OCI-LY7 (cell line): Measurements from ENCODE around the gene PAEP. TPM values are rescaled to one million over a fixed set of nuclear protein-coding genes. Genes with fewer than 3 reads are reported as not detected.

Experiments used
- BruUV-seq: library from RNA; stranded (reverse); fragments of 400-500 nt; replicated peaks from 2 replicates; lab custom pipeline; 2021; lab: Mats Ljungman, UMichigan
- CTCF ChIA-PET: fragments of 300-600 bp; sonication (Branson Sonifier 250); formaldehyde crosslinking; loops from one replicate; lab custom pipeline; 2022; ENCODE audit warnings: antibody characterized with exemption; ENCODE audit not compliant: unreplicated experiment; lab: Charles Lee
- POLR2A ChIA-PET: fragments of 300-600 bp; sonication (Branson Sonifier 250); formaldehyde crosslinking; loops from one replicate; lab custom pipeline; 2022; ENCODE audit warnings: antibody characterized with exemption; lab: Charles Lee
- DNase-seq: peaks from one replicate; pipeline ENCODE4 v3.0.0-alpha.2; 2015; ENCODE audit warnings: low spot score
- H2AFZ ChIP-seq: fragments of 200-600 bp; sonication (generic), shearing (Covaris generic); 2 replicates; pipeline ENCODE4 v1.6.1; 2014; ENCODE audit warnings: mild to moderate bottlenecking, antibody characterized with exemption, low read length, moderate library complexity
- H3K27ac ChIP-seq: fragments of 200-600 bp; sonication (generic); 2 replicates; pipeline ENCODE4 v1.5.1; 2014; ENCODE audit warnings: mixed run types, low read depth, mild to moderate bottlenecking, moderate library complexity, low read length, inconsistent platforms; ENCODE audit not compliant: poor library complexity, severe bottlenecking
- H3K36me3 ChIP-seq: fragments of 200-600 bp; sonication (generic); 2 replicates; pipeline ENCODE4 v1.6.1; 2014; ENCODE audit warnings: mild to moderate bottlenecking, antibody characterized with exemption, low read length, moderate library complexity, mixed read lengths; ENCODE audit not compliant: insufficient read depth
- H3K4me1 ChIP-seq: fragments of 200-600 bp; sonication (generic); 2 replicates; pipeline ENCODE4 v1.5.1; 2014; ENCODE audit warnings: mild to moderate bottlenecking, low read length; ENCODE audit not compliant: insufficient read depth, poor library complexity, severe bottlenecking
- H3K4me2 ChIP-seq: fragments of 200-600 bp; sonication (generic); 2 replicates; pipeline ENCODE4 v1.6.1; 2014; ENCODE audit warnings: mild to moderate bottlenecking, low read length
- H3K4me3 ChIP-seq: fragments of 200-600 bp; sonication (generic); 2 replicates; pipeline ENCODE4 v1.5.1; 2014; ENCODE audit warnings: mild to moderate bottlenecking, low read depth, low read length; ENCODE audit not compliant: poor library complexity, severe bottlenecking
- H3K79me2 ChIP-seq: fragments of 200-600 bp; sonication (generic); 2 replicates; pipeline ENCODE4 v1.6.1; 2016; ENCODE audit warnings: low read depth, mild to moderate bottlenecking, low read length, moderate library complexity, mixed read lengths; ENCODE audit not compliant: insufficient read depth
- H3K9me2 ChIP-seq: fragments of 200-600 bp; sonication (generic); 2 replicates; pipeline ENCODE4 v1.6.1; 2016; ENCODE audit warnings: mild to moderate bottlenecking, low read length, mixed read lengths; ENCODE audit not compliant: insufficient read depth
- H3K9me3 ChIP-seq: fragments of 200-600 bp; sonication (generic); 2 replicates; pipeline ENCODE4 v1.6.1; 2014; ENCODE audit warnings: mild to moderate bottlenecking, mixed run types, low read length, mixed read lengths
- H4K20me1 ChIP-seq: fragments of 200-600 bp; sonication (generic); 2 replicates; pipeline ENCODE4 v1.6.1; 2014; ENCODE audit warnings: mild to moderate bottlenecking, antibody characterized with exemption, low read length, moderate library complexity, mixed read lengths; ENCODE audit not compliant: insufficient read depth
- CTCF ChIP-seq: fragments of 200-600 bp; sonication (generic); conservative IDR thresholded peaks from 2 replicates; pipeline ENCODE4 v1.5.1; 2014; ENCODE audit warnings: mild to moderate bottlenecking, antibody characterized with exemption, low read length, moderate library complexity, mixed read lengths
- EZH2phosphoT487 ChIP-seq: fragments of 200-600 bp; sonication (generic); IDR thresholded peaks from 2 replicates; pipeline ENCODE4 v1.6.1; 2018; ENCODE audit warnings: low read depth, borderline replicate concordance, mild to moderate bottlenecking, mixed run types, antibody characterized with exemption, low read length, moderate library complexity, mixed read lengths
- intact Hi-C: fragments of 100-400 bp; cut with micrococcal nuclease; formaldehyde crosslinking; loops from one replicate; pipeline ENCODE4 v1.10.0; 2022; ENCODE audit not compliant: unreplicated experiment
- total RNA-seq, 2 experiments: library from RNA; depleted of rRNA in 1 of 2; stranded (reverse); fragments of >200 nt in 1 of 2; shearing (Covaris generic) in 1 of 2; gene quantifications; 2 replicates each; pipeline ENCODE4 v1.2.3, GENCODE V29; 2014 to 2022

The PAEP gene
- total RNA-seq, 2 experiments from 2014 or later: not detected

- CTCF ChIA-PET: no interaction called here
- TF ChIP-seq EZH2phosphoT487 (no peak), CTCF (peak; percentile 79)
- H3K4me3 ChIP-seq: no peak overlapping the region
- H3K4me1 ChIP-seq: no peaks in the 10 kb centered on the region
- H3K9me3 ChIP-seq: no peaks in the 10 kb centered on the region
- H3K9me2 ChIP-seq: no peaks in the 10 kb centered on the region
- POLR2A ChIA-PET: no interaction called here
- no peaks in the 10 kb centered on the region for H3K79me2 ChIP-seq
- no peaks in the 10 kb centered on the region for H4K20me1 ChIP-seq
- no peak overlapping the region for H3K27ac ChIP-seq
- intact Hi-C loops: loop anchor here (5.0 kb wide), 1 partner anchor 519 kb away; no protein-coding TSS in a partner anchor
- peak; percentile 57 for DNase-seq
- no TSS peak for BruUV-seq
- H3K36me3 ChIP-seq: no peaks in the 10 kb centered on the region
- H3K4me2 ChIP-seq: no peak overlapping the region
- no peak overlapping the region for H2AFZ ChIP-seq
Observed at GRCh38 chr9:135602789-135603481, 41.4 kb downstream of the PAEP start.

GRCh38 chr9:135604437-135605237, 43.1 kb downstream of the PAEP start:
- ChIA-PET POLR2A (no interaction called here), CTCF (no interaction called here)
- Histone ChIP-seq H3K9me2 (no peaks in the 10 kb centered on the region), H3K4me3 (no peak overlapping the region), H3K79me2 (no peaks in the 10 kb centered on the region), H3K36me3 (no peaks in the 10 kb centered on the region), H3K27ac (no peak overlapping the region), H3K4me2 (no peak overlapping the region), H4K20me1 (no peaks in the 10 kb centered on the region), H3K4me1 (no peaks in the 10 kb centered on the region), H3K9me3 (no peaks in the 10 kb centered on the region), H2AFZ (no peak overlapping the region)
- TF ChIP-seq EZH2phosphoT487 (no peak), CTCF (no peak)
- intact Hi-C loops: loop anchor here (5.0 kb wide), 1 partner anchor 518 kb away; no protein-coding TSS in a partner anchor
- no TSS peak for BruUV-seq
- DNase-seq: no peak
